Gastrocnemius medialis (tissue), 4 donors: ENCODE results near the gene CACUL1. TPM values are rescaled to one million over a fixed set of nuclear protein-coding genes. Genes with fewer than 3 reads are reported as not detected.

Experiments
- ATAC-seq, 2 donors: fragments of 150-250 bp; one replicate each; pipeline ENCODE4 v1.9.1; 2016
- DNase-seq, 2 donors: peaks; one replicate each; pipeline ENCODE4 v3.0.0-alpha.2; 2019
- H3K27ac ChIP-seq, 4 donors: fragments of 200-600 bp; sonication (generic); 1 replicate in 1 of 4; 2 replicates in 3 of 4; pipeline ENCODE4 v1.5.1; 2016 to 2018; ENCODE audit warnings: mild to moderate bottlenecking in 2 of 4, moderate library complexity in 1 of 4
- H3K27me3 ChIP-seq, 3 donors: fragments of 200-600 bp; sonication (generic) in 2 of 3; 1 replicate in 1 of 3; 2 replicates in 2 of 3; pipeline versions ENCODE4 v1.5.1 to v1.6.0; 2016 to 2019; ENCODE audit warnings: mild to moderate bottlenecking in 1 of 3, moderate library complexity in 1 of 3
- H3K36me3 ChIP-seq, 2 donors: fragments of 200-600 bp; sonication (generic) in 1 of 2; one replicate each; pipeline ENCODE4 v1.5.1; 2017 to 2018
- H3K4me1 ChIP-seq, 2 donors: fragments of 200-600 bp; sonication (generic) in 1 of 2; one replicate each; pipeline ENCODE4 v1.5.1; 2016 to 2017; ENCODE audit warnings: mild to moderate bottlenecking in 2 of 2
- H3K4me3 ChIP-seq, 4 donors: fragments of 200-600 bp; sonication (generic) in 3 of 4; 1 replicate in 1 of 4; 2 replicates in 3 of 4; pipeline ENCODE4 v1.5.1; 2016 to 2019; ENCODE audit warnings: mild to moderate bottlenecking in 2 of 4
- H3K9me3 ChIP-seq, 3 donors: fragments of 200-600 bp; sonication (generic) in 2 of 3; 1 replicate in 1 of 3; 2 replicates in 2 of 3; pipeline ENCODE4 v1.5.1; 2016 to 2019
- CTCF ChIP-seq, 5 experiments: fragments of 450-650 bp in 3 of 5; fragments of 200-600 bp in 2 of 5; sonication (generic) in 2 of 5; IDR thresholded peaks in 4 of 5; conservative IDR thresholded peaks in 1 of 5; 1 replicate in 4 of 5; 2 replicates in 1 of 5; pipeline ENCODE4 v1.5.1; 2016 to 2019; ENCODE audit warnings: antibody characterized with exemption in 5 of 5, mild to moderate bottlenecking in 3 of 5, moderate library complexity in 3 of 5
- POLR2A ChIP-seq, 2 donors: fragments of 450-650 bp; IDR thresholded peaks; one replicate each; pipeline ENCODE4 v1.6.1; 2017; ENCODE audit warnings: antibody characterized with exemption in 2 of 2, mild to moderate bottlenecking in 2 of 2, moderate library complexity in 2 of 2
- in situ Hi-C, 4 donors: fragments of 200-750 bp; cut with MboI; loops; one replicate each; pipeline versions ENCODE4 v1.15.0 to v1.8.0; 2017; ENCODE audit warnings: low sequenced_read_pairs in 4 of 4
- intact Hi-C: fragments of 100-400 bp; cut with DNase I; formaldehyde crosslinking; loops from one replicate; pipeline ENCODE4 v1.15.1; 2023; ENCODE audit warnings: low total_unique reads
- total RNA-seq, 4 donors: library from RNA; depleted of rRNA; stranded (reverse); fragments of >200 nt; gene quantifications; one replicate each; pipeline versions ENCODE4 v1.1.0 to v1.2.3, GENCODE V29; 2016

CACUL1 gene
- total RNA-seq, 4 donors from 2014 or later: 28.5 to 59.5 (median 38.2) TPM

GRCh38 chr10:118771976-118772375 is 17.2 kb upstream of the CACUL1 start:
- in situ Hi-C loops: no loop called here
- H3K4me1 ChIP-seq: no peaks in the 10 kb centered on the region
- no peaks in the 10 kb centered on the region for H3K27me3 ChIP-seq
- H3K9me3 ChIP-seq: no peaks in the 10 kb centered on the region
- DNase-seq (no peak), ATAC-seq (no peak)
- H3K36me3 ChIP-seq: no peaks in the 10 kb centered on the region
- H3K27ac ChIP-seq: no peak overlapping the region
- no peak overlapping the region for H3K4me3 ChIP-seq
- TF ChIP-seq CTCF (IDR thresholded peaks at IDR 0.05 in 4 of 5, conservative IDR thresholded peaks at IDR 0.05 in 1 of 5): no peak
- TF ChIP-seq POLR2A (IDR thresholded peaks at IDR 0.05): no peak
- intact Hi-C loops: no loop called here

- no peak for ATAC-seq
- in situ Hi-C loops: no loop called here
- Histone ChIP-seq H3K4me3 (no peak overlapping the region), H3K27ac (no peak overlapping the region), H3K4me1 (no peaks in the 10 kb centered on the region), H3K36me3 (no peaks in the 10 kb centered on the region), H3K9me3 (no peaks in the 10 kb centered on the region), H3K27me3 (no peaks in the 10 kb centered on the region)
- TF ChIP-seq CTCF (IDR thresholded peaks at IDR 0.05 in 4 of 5, conservative IDR thresholded peaks at IDR 0.05 in 1 of 5) (no peak), POLR2A (IDR thresholded peaks at IDR 0.05) (no peak)
- no peak for DNase-seq
- intact Hi-C loops: no loop called here
Observed at GRCh38 chr10:118769898-118770600, 15.3 kb upstream of the CACUL1 start.

GRCh38 chr10:118768041-118768919 is 13.5 kb upstream of the CACUL1 start:
- TF ChIP-seq CTCF (IDR thresholded peaks at IDR 0.05 in 4 of 5, conservative IDR thresholded peaks at IDR 0.05 in 1 of 5) (no peak), POLR2A (IDR thresholded peaks at IDR 0.05) (no peak)
- DNase-seq (no peak), ATAC-seq (no peak)
- Histone ChIP-seq H3K27ac (no peak overlapping the region), H3K9me3 (no peaks in the 10 kb centered on the region), H3K4me3 (no peak overlapping the region), H3K27me3 (no peaks in the 10 kb centered on the region), H3K36me3 (no peaks in the 10 kb centered on the region), H3K4me1 (peaks cover 0 to 5% of the 10 kb centered on the region in 2 donors)
- in situ Hi-C loops (no loop called here), intact Hi-C loops (no loop called here)

- no peak overlapping the region for H3K27ac ChIP-seq
- DNase-seq (no peak), ATAC-seq (no peak)
- no peak overlapping the region for H3K4me3 ChIP-seq
- no peaks in the 10 kb centered on the region for H3K36me3 ChIP-seq
- in situ Hi-C loops: no loop called here
- TF ChIP-seq CTCF (IDR thresholded peaks at IDR 0.05 in 4 of 5, conservative IDR thresholded peaks at IDR 0.05 in 1 of 5): no peak
- TF ChIP-seq POLR2A (IDR thresholded peaks at IDR 0.05): no peak
- no peaks in the 10 kb centered on the region for H3K27me3 ChIP-seq
- intact Hi-C loops: no loop called here
- no peaks in the 10 kb centered on the region for H3K9me3 ChIP-seq
- peaks cover 0 to 5% of the 10 kb centered on the region in 2 donors for H3K4me1 ChIP-seq
Observed at GRCh38 chr10:118767297-118768040, 12.7 kb upstream of the CACUL1 start.
